Stimulated activated memory B cell treated with anti-CD40 and anti-IgM and Interleukin-4, amounts not matched to agents 10 μg/mL and 1 μg/mL and 100 μg/mL, for 72 hours (primary cell): Measurements from ENCODE around the gene KDR.

ENCODE experiments used
- ATAC-seq: fragments of 150-1000 bp; cut with Tn5 transposase; 2 replicates; pipeline ENCODE4 v1.10.0; 2021
- H3K27ac Mint-ChIP-seq: one replicate; pipeline ENCODE4 v1.8.0; 2022; ENCODE audit warnings: mild to moderate bottlenecking, mixed read lengths
- H3K27me3 Mint-ChIP-seq: one replicate; pipeline ENCODE4 v1.8.0; 2022; ENCODE audit warnings: mixed read lengths
- H3K36me3 Mint-ChIP-seq: one replicate; pipeline ENCODE4 v1.8.0; 2022; ENCODE audit warnings: mixed read lengths
- H3K4me1 Mint-ChIP-seq: one replicate; pipeline ENCODE4 v1.8.0; 2022; ENCODE audit warnings: mixed read lengths
- H3K4me3 Mint-ChIP-seq: one replicate; pipeline ENCODE4 v1.8.0; 2022; ENCODE audit warnings: mild to moderate bottlenecking, moderate library complexity, mixed read lengths
- H3K9me3 Mint-ChIP-seq: one replicate; pipeline ENCODE4 v1.8.0; 2022; ENCODE audit warnings: mixed read lengths

KDR gene

GRCh38 chr4:55075823-55076716 is 49.3 kb downstream of the KDR start:
- no peak for ATAC-seq
- Mint-ChIP-seq H3K9me3 (peaks cover 2% of the 10 kb centered on the region), H3K4me1 (no peaks in the 10 kb centered on the region), H3K27me3 (no peaks in the 10 kb centered on the region), H3K36me3 (no peaks in the 10 kb centered on the region), H3K27ac (no peak overlapping the region), H3K4me3 (no peak overlapping the region)

- no peak for ATAC-seq
- no peaks in the 10 kb centered on the region for H3K36me3 Mint-ChIP-seq
- no peak overlapping the region for H3K27ac Mint-ChIP-seq
Measured at GRCh38 chr4:55075376-55075775, 50.0 kb downstream of the KDR start.

GRCh38 chr4:55074386-55074785 is 51.0 kb downstream of the KDR start:
- no peaks in the 10 kb centered on the region for H3K27me3 Mint-ChIP-seq
- H3K27ac Mint-ChIP-seq = no peak overlapping the region
- H3K4me1 Mint-ChIP-seq = no peaks in the 10 kb centered on the region
- no peaks in the 10 kb centered on the region for H3K36me3 Mint-ChIP-seq
- no peak overlapping the region for H3K4me3 Mint-ChIP-seq
- H3K9me3 Mint-ChIP-seq = peaks cover 2% of the 10 kb centered on the region
- no peak for ATAC-seq

More at GRCh38 chr4:55075376-55075775, 50.0 kb downstream of the KDR start:
- peaks cover 2% of the 10 kb centered on the region for H3K9me3 Mint-ChIP-seq
- H3K4me3 Mint-ChIP-seq = no peak overlapping the region
- no peaks in the 10 kb centered on the region for H3K27me3 Mint-ChIP-seq
- H3K4me1 Mint-ChIP-seq = no peaks in the 10 kb centered on the region

- no peaks in the 10 kb centered on the region for H3K4me1 Mint-ChIP-seq
- no peaks in the 10 kb centered on the region for H3K36me3 Mint-ChIP-seq
- H3K9me3 Mint-ChIP-seq = peaks cover 2% of the 10 kb centered on the region
- no peak for ATAC-seq
- H3K27ac Mint-ChIP-seq = no peak overlapping the region
- H3K27me3 Mint-ChIP-seq = no peaks in the 10 kb centered on the region
- H3K4me3 Mint-ChIP-seq = no peak overlapping the region
Measured at GRCh38 chr4:55071951-55072350, 53.4 kb downstream of the KDR start.

GRCh38 chr4:55069248-55069647 is 56.1 kb downstream of the KDR start:
- H3K27me3 Mint-ChIP-seq = no peaks in the 10 kb centered on the region
- ATAC-seq = no peak
- H3K4me1 Mint-ChIP-seq = no peaks in the 10 kb centered on the region
- no peaks in the 10 kb centered on the region for H3K36me3 Mint-ChIP-seq
- H3K27ac Mint-ChIP-seq = no peak overlapping the region
- H3K9me3 Mint-ChIP-seq = peaks cover 2% of the 10 kb centered on the region
- no peak overlapping the region for H3K4me3 Mint-ChIP-seq

- ATAC-seq = no peak
- Mint-ChIP-seq H3K9me3 (peaks cover 2% of the 10 kb centered on the region), H3K36me3 (no peaks in the 10 kb centered on the region), H3K4me1 (no peaks in the 10 kb centered on the region), H3K27ac (no peak overlapping the region), H3K27me3 (no peaks in the 10 kb centered on the region), H3K4me3 (no peak overlapping the region)
Measured at GRCh38 chr4:55068522-55068921, 56.9 kb downstream of the KDR start.

- H3K4me3 Mint-ChIP-seq = no peak overlapping the region
- H3K36me3 Mint-ChIP-seq = no peaks in the 10 kb centered on the region
- H3K4me1 Mint-ChIP-seq = no peaks in the 10 kb centered on the region
Measured at GRCh38 chr4:55066018-55066417, 59.4 kb downstream of the KDR start.

GRCh38 chr4:55055529-55055928 is 69.9 kb downstream of the KDR start:
- H3K27ac Mint-ChIP-seq = no peak overlapping the region
- H3K4me3 Mint-ChIP-seq = no peak overlapping the region
- no peaks in the 10 kb centered on the region for H3K27me3 Mint-ChIP-seq
- H3K9me3 Mint-ChIP-seq = no peaks in the 10 kb centered on the region
- no peaks in the 10 kb centered on the region for H3K4me1 Mint-ChIP-seq
- no peaks in the 10 kb centered on the region for H3K36me3 Mint-ChIP-seq
- ATAC-seq = no peak

More at GRCh38 chr4:55066018-55066417, 59.4 kb downstream of the KDR start:
- Mint-ChIP-seq H3K27me3 (no peaks in the 10 kb centered on the region), H3K9me3 (no peaks in the 10 kb centered on the region), H3K27ac (no peak overlapping the region)
- no peak for ATAC-seq

- no peaks in the 10 kb centered on the region for H3K9me3 Mint-ChIP-seq
- H3K27me3 Mint-ChIP-seq = no peaks in the 10 kb centered on the region
- ATAC-seq = no peak
- H3K4me3 Mint-ChIP-seq = no peak overlapping the region
- H3K36me3 Mint-ChIP-seq = no peaks in the 10 kb centered on the region
- H3K4me1 Mint-ChIP-seq = no peaks in the 10 kb centered on the region
- no peak overlapping the region for H3K27ac Mint-ChIP-seq
Measured at GRCh38 chr4:55051532-55051931, 73.9 kb downstream of the KDR start.

- no peak overlapping the region for H3K27ac Mint-ChIP-seq
- no peaks in the 10 kb centered on the region for H3K9me3 Mint-ChIP-seq
- no peaks in the 10 kb centered on the region for H3K4me1 Mint-ChIP-seq
- no peaks in the 10 kb centered on the region for H3K27me3 Mint-ChIP-seq
- no peak overlapping the region for H3K4me3 Mint-ChIP-seq
- no peak for ATAC-seq
- H3K36me3 Mint-ChIP-seq = no peaks in the 10 kb centered on the region
Measured at GRCh38 chr4:55050418-55050950, 74.9 kb downstream of the KDR start.

GRCh38 chr4:55038176-55038890 is 87.1 kb downstream of the KDR start:
- no peak overlapping the region for H3K4me3 Mint-ChIP-seq
- H3K27ac Mint-ChIP-seq = no peak overlapping the region
- H3K27me3 Mint-ChIP-seq = peaks cover 11% of the 10 kb centered on the region
- H3K4me1 Mint-ChIP-seq = no peaks in the 10 kb centered on the region
- H3K9me3 Mint-ChIP-seq = peaks cover 2% of the 10 kb centered on the region
- no peaks in the 10 kb centered on the region for H3K36me3 Mint-ChIP-seq
- no peak for ATAC-seq

GRCh38 chr4:55037728-55038127 is 87.7 kb downstream of the KDR start:
- Mint-ChIP-seq H3K4me1 (no peaks in the 10 kb centered on the region), H3K36me3 (no peaks in the 10 kb centered on the region), H3K4me3 (no peak overlapping the region), H3K27me3 (peaks cover 11% of the 10 kb centered on the region), H3K27ac (no peak overlapping the region), H3K9me3 (peaks cover 2% of the 10 kb centered on the region)
- ATAC-seq = no peak

GRCh38 chr4:55036405-55036804 is 89.0 kb downstream of the KDR start:
- no peaks in the 10 kb centered on the region for H3K36me3 Mint-ChIP-seq
- ATAC-seq = no peak
- H3K27ac Mint-ChIP-seq = no peak overlapping the region
- H3K4me3 Mint-ChIP-seq = no peak overlapping the region
- H3K27me3 Mint-ChIP-seq = peaks cover 11% of the 10 kb centered on the region
- H3K4me1 Mint-ChIP-seq = no peaks in the 10 kb centered on the region
- H3K9me3 Mint-ChIP-seq = no peaks in the 10 kb centered on the region

GRCh38 chr4:55035892-55036291 is 89.5 kb downstream of the KDR start:
- Mint-ChIP-seq H3K27me3 (peaks cover 11% of the 10 kb centered on the region), H3K27ac (no peak overlapping the region), H3K36me3 (no peaks in the 10 kb centered on the region), H3K4me3 (no peak overlapping the region), H3K9me3 (no peaks in the 10 kb centered on the region), H3K4me1 (no peaks in the 10 kb centered on the region)
- no peak for ATAC-seq

GRCh38 chr4:55033296-55033695 is 92.1 kb downstream of the KDR start:
- H3K36me3 Mint-ChIP-seq = no peaks in the 10 kb centered on the region
- H3K9me3 Mint-ChIP-seq = no peaks in the 10 kb centered on the region
- H3K27ac Mint-ChIP-seq = no peak overlapping the region
- H3K4me1 Mint-ChIP-seq = no peaks in the 10 kb centered on the region
- peaks cover 11% of the 10 kb centered on the region for H3K27me3 Mint-ChIP-seq
- no peak for ATAC-seq
- no peak overlapping the region for H3K4me3 Mint-ChIP-seq

GRCh38 chr4:55032788-55033187 is 92.6 kb downstream of the KDR start:
- Mint-ChIP-seq H3K27ac (no peak overlapping the region), H3K4me3 (no peak overlapping the region)
- ATAC-seq = no peak

More at GRCh38 chr4:55032788-55033187, 92.6 kb downstream of the KDR start:
- Mint-ChIP-seq H3K4me1 (no peaks in the 10 kb centered on the region), H3K36me3 (no peaks in the 10 kb centered on the region), H3K9me3 (no peaks in the 10 kb centered on the region), H3K27me3 (peaks cover 11% of the 10 kb centered on the region)
